KMS-11 (cell line): ENCODE results near the gene KRTAP10-10.
"Not testable (repeated sequence)": the region's sequence is repeated elsewhere in the genome, so short reads cannot be mapped to it uniquely, and the experiment has no call there.

Experiments used
- H2AFZ ChIP-seq: fragments of 200-600 bp; sonication (generic); 2 replicates; pipeline ENCODE4 v1.6.1; 2016; ENCODE audit warnings: antibody characterized with exemption, mixed run types, low read depth
- H3K27ac ChIP-seq: fragments of 200-600 bp; sonication (generic); 2 replicates; pipeline ENCODE4 v1.6.1; 2016; ENCODE audit warnings: mild to moderate bottlenecking, mixed run types
- H3K27me3 ChIP-seq: fragments of 200-600 bp; sonication (generic); 2 replicates; pipeline ENCODE4 v1.6.1; 2017; ENCODE audit warnings: mild to moderate bottlenecking, low read depth, mixed run types, moderate library complexity; ENCODE audit not compliant: insufficient read depth
- H3K36me3 ChIP-seq: fragments of 200-600 bp; sonication (generic); 2 replicates; pipeline ENCODE4 v1.6.1; 2017; ENCODE audit warnings: mild to moderate bottlenecking, mixed run types; ENCODE audit not compliant: insufficient read depth
- H3K4me1 ChIP-seq: fragments of 200-600 bp; sonication (generic); 2 replicates; pipeline ENCODE4 v1.6.1; 2016; ENCODE audit warnings: mild to moderate bottlenecking, low read depth, mixed run types; ENCODE audit not compliant: poor library complexity, severe bottlenecking
- H3K4me2 ChIP-seq: fragments of 200-600 bp; sonication (generic); 2 replicates; pipeline ENCODE4 v1.7.0; 2016; ENCODE audit warnings: mild to moderate bottlenecking, mixed run types
- H3K4me3 ChIP-seq: fragments of 200-600 bp; sonication (generic); IDR thresholded peaks from 2 replicates; pipeline ENCODE4 v1.6.1; 2017; ENCODE audit warnings: low read depth, low read length, mixed read lengths; ENCODE audit not compliant: insufficient read depth
- H3K79me2 ChIP-seq: fragments of 200-600 bp; sonication (generic); 2 replicates; pipeline ENCODE4 v1.6.1; 2016; ENCODE audit warnings: low read depth, mixed run types; ENCODE audit not compliant: insufficient read depth
- H3K9ac ChIP-seq: fragments of 200-600 bp; sonication (generic); 2 replicates; pipeline ENCODE4 v1.6.1; 2016; ENCODE audit warnings: mild to moderate bottlenecking, mixed run types
- H4K20me1 ChIP-seq: fragments of 200-600 bp; sonication (generic); 2 replicates; pipeline ENCODE4 v1.6.1; 2016; ENCODE audit warnings: mild to moderate bottlenecking, mixed run types; ENCODE audit not compliant: insufficient read depth
- CTCF ChIP-seq: fragments of 200-600 bp; sonication (generic); conservative IDR thresholded peaks from 2 replicates; pipeline ENCODE4 v1.6.1; 2017; ENCODE audit warnings: low read depth, mild to moderate bottlenecking, antibody characterized with exemption, low read length, moderate library complexity, mixed read lengths

The KRTAP10-10 gene

GRCh38 chr21:44656868-44657267 lies 19.7 kb downstream of the KRTAP10-10 start:
- TF ChIP-seq CTCF: no peak
- H3K4me1 ChIP-seq: no peaks in the 10 kb centered on the region
- no peak overlapping the region for H3K27ac ChIP-seq
- no peaks in the 10 kb centered on the region for H3K79me2 ChIP-seq
- no peak overlapping the region for H3K9ac ChIP-seq
- H2AFZ ChIP-seq: no peak overlapping the region
- H3K4me2 ChIP-seq: no peak overlapping the region
- H3K4me3 ChIP-seq: no peak overlapping the region
- no peaks in the 10 kb centered on the region for H3K36me3 ChIP-seq
- H3K27me3 ChIP-seq: peaks cover 33% of the 10 kb centered on the region
- H4K20me1 ChIP-seq: no peaks in the 10 kb centered on the region

GRCh38 chr21:44657635-44658540 lies 20.7 kb downstream of the KRTAP10-10 start, which contains the start of gene KRTAP12-3:
Gene KRTAP12-3 (plus strand): TSS chr21:44657932. CDS start chr21:44657980, 48 bp downstream.
- no peak within 1 kb of the TSS for H3K4me2 ChIP-seq
- no peaks in the 10 kb centered on the region for H4K20me1 ChIP-seq
- H3K4me3 ChIP-seq: no peak within 1 kb of the TSS
- no peaks in the 10 kb centered on the region for H3K79me2 ChIP-seq
- no peaks in the 10 kb centered on the region for H3K36me3 ChIP-seq
- H3K9ac ChIP-seq: no peak within 1 kb of the TSS
- no peak within 1 kb of the TSS for H3K27ac ChIP-seq
- no peak for TF ChIP-seq CTCF
- H2AFZ ChIP-seq: no peak within 1 kb of the TSS
- H3K4me1 ChIP-seq: no peaks in the 10 kb centered on the region
- H3K27me3 ChIP-seq: peaks cover 32% of the 10 kb centered on the region

- Histone ChIP-seq H3K27ac (no peak overlapping the region), H3K4me3 (no peak overlapping the region), H2AFZ (no peak overlapping the region), H3K9ac (no peak overlapping the region), H3K36me3 (no peaks in the 10 kb centered on the region), H3K4me1 (no peaks in the 10 kb centered on the region), H3K27me3 (peaks cover 30% of the 10 kb centered on the region), H3K79me2 (no peaks in the 10 kb centered on the region), H3K4me2 (no peak overlapping the region), H4K20me1 (no peaks in the 10 kb centered on the region)
- TF ChIP-seq CTCF: no peak
These were observed 21.4 kb downstream of the KRTAP10-10 start for GRCh38 chr21:44658541-44658910.

GRCh38 chr21:44658913-44659595 lies 21.9 kb downstream of the KRTAP10-10 start:
- Histone ChIP-seq H3K27ac (no peak overlapping the region), H3K9ac (no peak overlapping the region), H4K20me1 (no peaks in the 10 kb centered on the region), H3K27me3 (peaks cover 30% of the 10 kb centered on the region), H3K79me2 (no peaks in the 10 kb centered on the region), H2AFZ (no peak overlapping the region), H3K4me1 (no peaks in the 10 kb centered on the region), H3K36me3 (no peaks in the 10 kb centered on the region), H3K4me3 (no peak overlapping the region), H3K4me2 (no peak overlapping the region)
- no peak for TF ChIP-seq CTCF

GRCh38 chr21:44661567-44661966 lies 24.4 kb downstream of the KRTAP10-10 start:
- not testable (repeated sequence) for H3K9ac ChIP-seq, H3K27ac ChIP-seq, H3K4me2 ChIP-seq, H3K4me1 ChIP-seq, H2AFZ ChIP-seq, H3K36me3 ChIP-seq, H3K4me3 ChIP-seq, H3K79me2 ChIP-seq, H4K20me1 ChIP-seq
- peaks cover 27% of the 10 kb centered on the region; the same call in 1 of the 2 replicates for H3K27me3 ChIP-seq
